SH-SY5Y (cell line): Measurements from ENCODE around the gene TOP2B.

Source experiments
- GATA2 ChIP-seq: IDR thresholded peaks from 2 replicates; pipeline ENCODE4 v1.6.1; 2011; ENCODE audit warnings: mild to moderate bottlenecking, low read depth, low read length
- GATA3 ChIP-seq: IDR thresholded peaks from 2 replicates; pipeline ENCODE4 v1.6.1; 2011; ENCODE audit warnings: low read depth, mild to moderate bottlenecking, low read length, moderate library complexity

Gene TOP2B

DNA sequence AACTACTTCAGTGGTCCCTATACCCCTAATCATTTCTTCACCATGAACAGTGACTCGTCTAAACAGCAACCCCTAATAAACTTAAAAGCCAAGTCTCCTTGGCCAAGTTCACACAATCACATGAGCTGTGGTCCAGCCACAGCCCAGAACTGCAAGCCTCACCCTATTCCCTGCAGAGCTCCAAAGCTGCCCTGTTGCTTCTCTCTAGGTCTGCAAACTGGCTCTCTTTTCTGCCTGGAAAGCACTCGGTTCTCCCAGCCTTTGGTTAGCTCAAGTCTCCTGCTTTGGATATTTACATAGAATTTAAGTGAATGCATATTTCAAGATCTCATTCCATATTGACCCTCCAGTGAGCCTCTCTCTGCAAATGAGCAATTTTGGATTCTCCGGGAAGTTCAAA is 107.0 kb downstream of the TOP2B start:
- TF ChIP-seq GATA2: no peak
- TF ChIP-seq GATA3: no peak

GRCh38 chr3:25556447-25556846 is 108.3 kb downstream of the TOP2B start:
- no peak for TF ChIP-seq GATA3
- TF ChIP-seq GATA2: no peak

DNA sequence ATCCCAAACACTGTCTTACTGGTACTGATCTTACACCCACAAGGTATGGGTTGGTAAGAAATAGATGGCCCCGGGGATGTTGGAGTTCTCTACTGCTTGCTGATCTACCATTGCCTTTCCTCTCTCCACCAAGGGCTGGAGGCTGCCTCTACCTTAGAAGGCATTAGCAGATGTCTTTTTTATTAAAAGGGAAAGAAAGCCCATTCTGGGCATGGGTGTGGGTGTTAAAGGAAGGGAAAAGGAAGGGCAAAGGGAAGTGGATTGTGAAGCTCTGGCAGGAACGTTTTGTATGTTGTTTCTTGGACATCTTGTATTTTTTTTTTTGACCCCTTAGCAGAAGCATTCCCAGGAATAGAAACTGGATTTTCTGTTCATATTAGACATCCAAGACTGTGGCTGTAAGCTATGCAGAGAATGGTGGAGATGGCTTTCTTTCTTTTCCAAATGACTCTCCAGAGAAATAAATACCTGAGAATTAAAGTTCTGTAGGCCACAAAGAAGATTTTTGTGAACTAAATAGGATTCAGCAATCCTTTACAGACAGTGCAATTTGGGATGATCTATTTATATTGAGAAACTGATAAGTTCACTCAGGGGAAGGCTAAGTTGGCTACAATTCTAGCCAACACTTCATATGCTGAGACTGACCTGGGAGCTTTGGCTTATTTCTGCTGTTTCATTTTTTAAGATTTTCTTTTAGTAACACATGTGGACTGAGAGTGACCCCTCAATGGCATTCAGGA is 108.8 kb downstream of the TOP2B start:
- TF ChIP-seq GATA3 (no peak), GATA2 (no peak)

DNA sequence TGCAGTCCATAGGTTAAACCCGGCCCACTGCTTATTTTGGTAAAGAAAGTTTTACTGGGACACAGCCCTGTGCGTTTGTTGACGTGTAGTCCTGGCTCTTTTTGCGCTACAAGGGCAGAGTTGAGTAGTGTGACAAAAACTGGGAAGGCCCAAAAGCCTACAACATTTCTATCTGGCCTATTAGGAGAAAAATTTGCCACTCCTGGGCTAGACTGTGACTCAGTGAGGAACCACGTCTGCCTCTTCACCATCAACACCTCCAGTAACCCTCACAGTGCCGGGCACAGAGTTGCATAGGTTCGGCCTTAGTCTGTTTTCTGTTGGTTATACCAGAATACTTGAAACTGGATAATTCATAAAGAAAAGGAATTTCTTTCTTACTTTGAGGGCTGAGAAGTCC is 110.3 kb downstream of the TOP2B start:
- no peak for TF ChIP-seq GATA2
- no peak for TF ChIP-seq GATA3

DNA sequence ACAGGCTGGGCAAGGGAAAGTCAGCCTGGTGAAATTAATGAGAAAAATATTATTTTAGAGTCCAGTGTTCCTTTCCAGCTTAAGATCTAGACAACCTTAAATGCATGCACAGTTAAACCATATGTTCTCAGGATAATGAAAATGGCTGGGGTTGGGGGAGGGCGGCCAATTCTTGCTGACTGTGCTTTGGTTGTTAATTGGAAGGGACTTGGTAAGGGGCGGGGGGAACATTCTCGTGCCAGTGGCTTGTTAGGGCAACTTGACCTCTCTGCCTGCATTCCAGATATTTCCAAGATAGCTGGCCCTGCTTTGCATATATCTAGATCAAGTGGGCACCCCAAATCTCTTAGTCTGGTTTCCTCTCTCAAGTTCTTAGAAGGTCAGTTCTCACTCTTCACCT is 112.5 kb downstream of the TOP2B start:
- TF ChIP-seq GATA3: no peak
- TF ChIP-seq GATA2: no peak

- TF ChIP-seq GATA3: no peak
Measured at GRCh38 chr3:25548836-25549235, 115.9 kb downstream of the TOP2B start.

DNA sequence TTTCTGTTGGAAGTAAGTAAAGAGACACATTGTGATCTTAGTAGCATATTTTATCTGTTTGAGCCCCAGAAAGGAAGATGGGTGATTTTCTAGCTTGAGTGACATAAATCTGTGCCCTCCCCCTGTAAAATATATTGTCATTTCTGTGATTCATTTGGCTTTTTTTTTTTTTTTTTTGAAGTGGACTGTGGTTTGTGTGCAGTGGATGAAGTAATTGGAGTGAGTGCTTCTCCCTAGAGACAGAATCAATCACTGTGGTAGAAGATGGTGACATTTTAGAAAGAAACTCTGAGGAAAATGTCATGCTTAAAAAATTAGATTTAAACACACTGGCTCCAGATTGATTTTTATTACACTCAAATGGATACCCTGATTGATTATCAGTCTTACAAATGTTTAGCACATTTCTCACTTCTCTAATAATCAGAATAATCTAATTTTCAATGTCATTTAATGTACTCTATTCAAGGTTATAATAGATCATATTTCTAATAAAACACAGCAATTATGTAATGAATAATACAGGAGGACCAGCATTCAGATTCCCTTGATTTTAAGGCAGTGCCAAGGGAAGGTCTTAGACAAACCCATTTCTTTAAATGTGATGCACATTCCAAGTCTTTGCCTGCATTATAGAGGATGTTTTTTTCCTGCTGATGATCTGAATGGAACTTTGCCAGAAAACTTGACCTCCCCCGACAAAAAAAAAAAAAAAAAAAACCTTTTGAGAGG is 116.6 kb downstream of the TOP2B start:
- TF ChIP-seq GATA2 (no peak), GATA3 (no peak)
